ENCODE data around the gene EEF2K.

Gene EEF2K

DNA sequence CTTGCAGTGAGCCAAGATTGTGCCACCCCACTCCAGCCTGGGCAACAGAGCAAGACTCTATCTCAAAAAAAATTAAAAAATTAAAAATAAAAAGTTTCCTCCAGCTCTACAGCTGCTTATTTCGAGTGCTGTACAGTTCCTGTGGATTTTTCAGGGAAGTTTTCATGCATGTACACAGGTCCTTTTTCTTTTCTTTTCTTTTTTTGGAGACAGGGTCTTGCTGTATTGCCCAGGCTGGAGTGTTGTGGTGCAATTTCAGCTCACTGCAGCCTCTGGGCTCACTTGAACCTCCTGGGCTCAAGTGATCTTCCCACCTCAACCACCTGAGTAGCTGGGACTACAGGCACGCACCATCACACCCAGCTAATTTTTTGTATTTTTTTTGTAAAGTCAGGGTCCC is 15.9 kb downstream of the EEF2K start:
- no peak overlapping the region for H3K4me3 ChIP-seq (ENCODE audit: low read depth, low read length)
- TF ChIP-seq, protein P1, sequence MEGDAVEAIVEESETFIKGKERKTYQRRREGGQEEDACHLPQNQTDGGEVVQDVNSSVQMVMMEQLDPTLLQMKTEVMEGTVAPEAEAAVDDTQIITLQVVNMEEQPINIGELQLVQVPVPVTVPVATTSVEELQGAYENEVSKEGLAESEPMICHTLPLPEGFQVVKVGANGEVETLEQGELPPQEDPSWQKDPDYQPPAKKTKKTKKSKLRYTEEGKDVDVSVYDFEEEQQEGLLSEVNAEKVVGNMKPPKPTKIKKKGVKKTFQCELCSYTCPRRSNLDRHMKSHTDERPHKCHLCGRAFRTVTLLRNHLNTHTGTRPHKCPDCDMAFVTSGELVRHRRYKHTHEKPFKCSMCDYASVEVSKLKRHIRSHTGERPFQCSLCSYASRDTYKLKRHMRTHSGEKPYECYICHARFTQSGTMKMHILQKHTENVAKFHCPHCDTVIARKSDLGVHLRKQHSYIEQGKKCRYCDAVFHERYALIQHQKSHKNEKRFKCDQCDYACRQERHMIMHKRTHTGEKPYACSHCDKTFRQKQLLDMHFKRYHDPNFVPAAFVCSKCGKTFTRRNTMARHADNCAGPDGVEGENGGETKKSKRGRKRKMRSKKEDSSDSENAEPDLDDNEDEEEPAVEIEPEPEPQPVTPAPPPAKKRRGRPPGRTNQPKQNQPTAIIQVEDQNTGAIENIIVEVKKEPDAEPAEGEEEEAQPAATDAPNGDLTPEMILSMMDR (IDR thresholded peaks at IDR 0.05; ENCODE audit: low read depth, low read length, missing control alignments): no peak
- in situ Hi-C loops (cut with HindIII; ENCODE audit: low sequenced_read_pairs): no loop called here
- DNase-seq (ENCODE audit: low read depth): no peak

DNA sequence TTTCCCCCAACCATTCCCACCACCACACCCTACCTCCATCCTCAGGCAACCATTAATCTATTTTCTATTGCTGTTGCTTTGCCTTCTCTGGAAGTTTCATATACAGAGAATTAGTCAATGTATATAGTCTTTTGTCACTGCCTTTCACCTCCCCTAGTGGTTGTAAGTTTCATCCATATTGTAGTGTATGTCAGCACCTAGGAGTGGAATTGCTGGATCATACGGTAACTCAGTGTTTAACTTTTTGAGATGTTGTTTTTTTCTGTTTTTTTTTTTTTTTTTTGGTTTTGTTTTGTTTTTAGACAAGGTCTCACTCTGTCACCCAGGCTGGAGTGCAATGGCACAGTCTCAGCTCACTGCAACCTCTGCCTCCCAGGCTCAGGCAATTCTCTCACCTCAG is 16.9 kb downstream of the EEF2K start:
- TF ChIP-seq, protein P1 (IDR thresholded peaks at IDR 0.05; ENCODE audit: low read depth, low read length, missing control alignments): no peak
- no peak overlapping the region for H3K4me3 ChIP-seq (ENCODE audit: low read depth, low read length)
- no peak for DNase-seq (ENCODE audit: low read depth)
- in situ Hi-C loops (cut with HindIII; ENCODE audit: low sequenced_read_pairs): no loop called here

DNA sequence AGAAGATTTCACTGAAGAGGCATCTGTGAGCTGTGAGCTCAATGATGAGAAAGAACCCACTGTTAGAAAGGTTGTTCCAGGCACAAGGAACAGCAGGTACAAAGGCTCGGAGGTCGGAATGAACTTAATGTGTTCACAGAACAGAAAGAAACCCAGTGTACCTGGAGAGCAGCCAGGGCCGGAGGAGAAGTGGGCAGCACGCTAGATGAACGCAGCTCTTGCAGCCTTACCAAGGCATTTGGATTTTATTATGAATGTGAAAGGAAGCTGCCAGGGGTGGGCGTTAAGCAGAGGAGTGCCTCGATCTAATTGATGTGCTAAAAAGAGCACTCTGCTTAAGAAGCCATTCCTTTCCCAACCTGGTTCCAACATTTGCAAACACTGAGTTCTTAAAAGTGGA is 19.0 kb downstream of the EEF2K start:
- DNase-seq (ENCODE audit: low read depth): no peak
- in situ Hi-C loops (cut with HindIII; ENCODE audit: low sequenced_read_pairs): no loop called here
- TF ChIP-seq, protein P1 (IDR thresholded peaks at IDR 0.05; ENCODE audit: low read depth, low read length, missing control alignments): no peak
- H3K4me3 ChIP-seq (ENCODE audit: low read depth, low read length): no peak overlapping the region

DNA sequence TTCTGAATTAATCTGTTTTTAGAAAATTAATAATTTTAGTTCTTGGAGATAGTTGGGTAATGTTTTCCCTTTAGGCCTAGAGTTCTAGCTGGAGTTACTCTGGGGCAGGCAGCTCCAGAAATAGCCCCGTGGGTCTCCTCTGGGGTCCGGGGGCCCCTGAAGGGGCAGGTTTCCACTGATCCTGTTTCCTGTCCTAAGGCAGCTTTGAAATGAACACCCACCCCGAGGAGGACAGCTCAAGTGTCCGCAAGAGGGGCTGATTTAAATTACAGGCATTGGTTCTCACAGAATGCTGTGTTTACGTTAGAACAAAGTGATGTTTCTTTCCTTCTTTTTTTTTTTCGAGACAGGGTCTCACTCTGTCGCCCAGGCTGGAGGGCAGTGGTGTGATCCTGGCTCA is 23.8 kb downstream of the EEF2K start:
- in situ Hi-C loops (cut with HindIII; ENCODE audit: low sequenced_read_pairs): no loop called here
- no peak for DNase-seq (ENCODE audit: low read depth)
- no peak overlapping the region for H3K4me3 ChIP-seq (ENCODE audit: low read depth, low read length)
- TF ChIP-seq, protein P1 (IDR thresholded peaks at IDR 0.05; ENCODE audit: low read depth, low read length, missing control alignments): no peak

DNA sequence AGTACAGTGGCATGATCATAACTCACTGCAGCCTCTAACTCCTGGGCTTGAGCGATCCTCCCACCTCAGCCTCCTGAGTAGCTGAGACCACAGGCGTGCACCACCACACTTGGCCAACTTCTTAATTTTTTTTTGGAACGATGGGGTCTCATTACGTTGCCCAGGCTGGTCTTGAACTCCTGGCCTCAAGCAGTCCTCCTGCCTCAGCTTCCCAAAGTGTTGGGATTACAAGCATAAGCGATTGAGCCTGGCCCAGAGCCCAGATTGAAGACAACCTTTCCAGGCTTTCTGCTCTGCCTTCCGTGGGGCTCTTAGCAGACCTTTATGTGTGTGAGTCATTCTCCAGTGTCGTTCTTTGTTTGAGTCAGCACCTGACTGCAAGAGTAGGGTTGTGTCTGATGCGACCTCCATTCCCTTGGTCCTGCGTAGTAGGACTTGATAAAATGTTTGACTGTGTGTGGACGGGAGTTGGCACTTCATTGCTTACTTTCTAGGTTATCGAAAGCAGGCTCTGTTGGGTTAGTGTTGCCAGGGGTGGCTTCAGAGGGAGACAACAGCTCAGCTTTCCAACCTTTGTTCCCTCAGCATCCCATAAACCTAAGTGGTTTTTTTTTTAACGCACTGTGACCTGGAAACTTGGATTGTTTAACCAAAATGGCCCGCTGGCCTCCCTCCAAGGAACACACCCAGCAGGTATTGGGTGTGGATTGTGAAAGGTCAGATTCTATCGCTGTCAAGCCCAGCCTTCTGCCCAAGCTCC is 26.4 kb downstream of the EEF2K start:
- no peak overlapping the region for H3K4me3 ChIP-seq (ENCODE audit: low read depth, low read length)
- DNase-seq (ENCODE audit: low read depth): no peak
- TF ChIP-seq, protein P1 (IDR thresholded peaks at IDR 0.05; ENCODE audit: low read depth, low read length, missing control alignments): no peak
- in situ Hi-C loops (cut with HindIII; ENCODE audit: low sequenced_read_pairs): no loop called here

DNA sequence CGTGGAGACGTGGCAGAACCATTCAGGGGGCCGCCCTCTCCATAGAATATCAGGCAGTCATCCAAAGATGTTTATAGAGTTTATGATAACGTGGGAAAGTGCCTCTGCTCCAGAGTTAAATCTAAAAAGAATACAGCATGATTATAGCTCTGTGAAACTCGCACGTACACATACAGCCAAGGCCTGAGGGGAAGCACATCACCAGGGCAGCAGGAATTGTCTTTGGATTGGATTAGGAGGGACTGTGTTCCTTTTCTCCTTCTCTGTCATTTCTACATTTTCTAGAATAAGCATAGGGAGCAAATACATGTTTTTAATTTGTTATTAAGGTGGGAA is 26.9 kb downstream of the EEF2K start:
- TF ChIP-seq, protein P1 (IDR thresholded peaks at IDR 0.05; ENCODE audit: low read depth, low read length, missing control alignments): no peak
- H3K4me3 ChIP-seq (ENCODE audit: low read depth, low read length): no peak overlapping the region
- in situ Hi-C loops (cut with HindIII; ENCODE audit: low sequenced_read_pairs): no loop called here
- no peak for DNase-seq (ENCODE audit: low read depth)

Measured in astrocyte of the cerebellum (primary cell).